ENCODE data around the gene ARSB. TPM values are rescaled to one million over a fixed set of nuclear protein-coding genes. Genes with fewer than 3 reads are reported as not detected.
"Not testable (repeated sequence)": the region's sequence is repeated elsewhere in the genome, so short reads cannot be mapped to it uniquely, and the experiment has no call there.

Gene ARSB
- total and polyA plus RNA-seq, 10 of the 15 experiments (the other 5 are each of a cell fraction or from before 2014, with no cell fraction given): 1.2 to 8.2 (median 6.1) TPM

- WGBS (ENCODE audit: insufficient coverage, insufficient replicate concordance, low lambda C conversion rate, missing lambda C conversion rate): 84% methylated on average over 10 of the region's 10 CpGs
- POLR2A ChIA-PET: no interaction called here
- no peak for DNase-seq (ENCODE audit: low read depth, low spot score)
- Histone ChIP-seq H3K9ac (ENCODE audit: control insufficient read depth, insufficient read depth, low read length) (no peak overlapping the region), H3K27ac (ENCODE audit: control insufficient read depth, insufficient read depth) (no peak overlapping the region), H3K4me1 (ENCODE audit: control insufficient read depth, insufficient read depth, low read length) (no peaks in the 10 kb centered on the region), H3K27me3 (replicated peaks in 1 of 2; ENCODE audit: control insufficient read depth in 2 of 2, insufficient read depth in 2 of 2, low read length in 1 of 2) (no peaks in the 10 kb centered on the region), H4K20me1 (ENCODE audit: control insufficient read depth, insufficient read depth) (no peaks in the 10 kb centered on the region), H3K4me3 (no peak overlapping the region), H3K36me3 (ENCODE audit: control insufficient read depth in 2 of 2, insufficient read depth in 2 of 2, low read length in 1 of 2) (no peaks in the 10 kb centered on the region), H3K9me3 (replicated peaks; ENCODE audit: control insufficient read depth, insufficient read depth, low read length) (no peaks in the 10 kb centered on the region), H3K79me2 (ENCODE audit: control insufficient read depth, insufficient read depth, low read length) (no peaks in the 10 kb centered on the region), H3K4me2 (ENCODE audit: control insufficient read depth, insufficient read depth) (no peak overlapping the region), H2AFZ (ENCODE audit: control insufficient read depth, low read depth, low read length) (no peak overlapping the region)
- intact Hi-C loops (cut with micrococcal nuclease; ENCODE audit: unreplicated experiment): no loop called here
- SMC1A ChIA-PET (ENCODE audit: uncharacterized antibody, unreplicated experiment): interaction anchor here (1.0 to 1.7 kb wide), 3 partner anchors 38 to 266 kb away, joined by 3 to 5 read pairs (median 3); no protein-coding TSS in a partner anchor
- RAD21 ChIA-PET (ENCODE audit: unreplicated experiment): no interaction called here
- BruUV-seq (replicated peaks): no TSS peak
- in situ Hi-C loops (cut with MboI): no loop called here
- CTCF ChIA-PET: interaction anchor here (0.8 to 1.0 kb wide), 2 partner anchors 37 to 341 kb away, joined by 3 to 5 read pairs; no protein-coding TSS in a partner anchor
- TF ChIP-seq ZBTB33 (IDR thresholded peaks at IDR 0.05): no peak
- no peak for TF ChIP-seq RELB (IDR thresholded peaks at IDR 0.05; ENCODE audit: low read depth)
- TF ChIP-seq MEF2B (IDR thresholded peaks at IDR 0.05; ENCODE audit: partially characterized antibody, poor library complexity, severe bottlenecking): no peak
- no peak for TF ChIP-seq RBBP5 (conservative IDR thresholded peaks at IDR 0.05)
- TF ChIP-seq ZZZ3 (IDR thresholded peaks at IDR 0.05; ENCODE audit: control insufficient read depth, insufficient read length, low read depth): no peak
- TF ChIP-seq KLF5 (IDR thresholded peaks at IDR 0.05; ENCODE audit: partially characterized antibody): no peak
- TF ChIP-seq IRF5 (IDR thresholded peaks at IDR 0.05; ENCODE audit: borderline replicate concordance): no peak
- no peak for TF ChIP-seq NFYB (IDR thresholded peaks at IDR 0.05; ENCODE audit: insufficient read depth, low read depth, low read length)
- FAIRE-seq: no peak
- ATAC-seq: no peak
Observed at GRCh38 chr5:78879516-78879915, 105.6 kb downstream of the ARSB start.

GRCh38 chr5:78866076-78866475, 119.0 kb downstream of the ARSB start:
- ATAC-seq; H3K4me2 ChIP-seq (ENCODE audit: control insufficient read depth, insufficient read depth); in situ Hi-C loops (cut with MboI); RAD21 ChIA-PET (ENCODE audit: unreplicated experiment); H3K27ac ChIP-seq (ENCODE audit: control insufficient read depth, insufficient read depth); FAIRE-seq; POLR2A ChIA-PET; H3K79me2 ChIP-seq (ENCODE audit: control insufficient read depth, insufficient read depth, low read length); SMC1A ChIA-PET (ENCODE audit: uncharacterized antibody, unreplicated experiment); H3K36me3 ChIP-seq (ENCODE audit: control insufficient read depth in 2 of 2, insufficient read depth in 2 of 2, low read length in 1 of 2); H3K4me1 ChIP-seq (ENCODE audit: control insufficient read depth, insufficient read depth, low read length); H3K9ac ChIP-seq (ENCODE audit: control insufficient read depth, insufficient read depth, low read length); H3K9me3 ChIP-seq (replicated peaks; ENCODE audit: control insufficient read depth, insufficient read depth, low read length); intact Hi-C loops (cut with micrococcal nuclease; ENCODE audit: unreplicated experiment); H3K4me3 ChIP-seq; H2AFZ ChIP-seq (ENCODE audit: control insufficient read depth, low read depth, low read length); BruUV-seq (replicated peaks); H4K20me1 ChIP-seq (ENCODE audit: control insufficient read depth, insufficient read depth); H3K27me3 ChIP-seq (replicated peaks in 1 of 2; ENCODE audit: control insufficient read depth in 2 of 2, insufficient read depth in 2 of 2, low read length in 1 of 2); DNase-seq (ENCODE audit: low read depth, low spot score): not testable (repeated sequence)
- 95% methylated on average over 2 of the region's 2 CpGs for WGBS (ENCODE audit: insufficient coverage, insufficient replicate concordance, low lambda C conversion rate, missing lambda C conversion rate)
- CTCF ChIA-PET: interaction anchor here (0.7 kb wide), 1 partner anchor 33 kb away, joined by 3 read pairs; no protein-coding TSS in a partner anchor

All from GM12878 (cell line).